GM21825 (cell line): ENCODE measurements around the gene UTRN.

Experiments
- ATAC-seq: cut with Tn5 transposase; IDR thresholded peaks from one replicate; pipeline ENCODE4 v1.9.1; 2021; ENCODE audit warnings: mild to moderate bottlenecking, moderate library complexity; ENCODE audit not compliant: unreplicated experiment

Gene UTRN

GRCh38 chr6:144283646-144284477, 1.3 kb upstream of the UTRN start:
- ATAC-seq, result no peak

DNA sequence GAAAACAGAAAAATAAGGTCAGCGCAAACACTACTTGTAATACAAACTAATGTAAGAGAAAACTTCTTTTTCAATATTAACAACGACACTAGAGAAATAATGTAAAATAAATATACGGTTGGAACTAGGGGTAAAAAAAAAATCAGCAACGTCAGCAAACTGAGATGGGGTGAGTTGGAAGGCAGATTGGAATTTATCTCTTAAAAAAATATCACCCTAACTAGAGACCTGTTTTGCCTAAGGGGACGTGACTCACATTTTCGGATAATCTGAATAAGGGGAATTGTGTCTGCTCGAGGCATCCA, 705 bp upstream of the UTRN start:
- no peak for ATAC-seq

GRCh38 chr6:144285548-144285797, 338 bp downstream of the UTRN start:
- ATAC-seq, result no peak

GRCh38 chr6:144285798-144286502, 815 bp downstream of the UTRN start:
- peak; percentile 34 for ATAC-seq

DNA sequence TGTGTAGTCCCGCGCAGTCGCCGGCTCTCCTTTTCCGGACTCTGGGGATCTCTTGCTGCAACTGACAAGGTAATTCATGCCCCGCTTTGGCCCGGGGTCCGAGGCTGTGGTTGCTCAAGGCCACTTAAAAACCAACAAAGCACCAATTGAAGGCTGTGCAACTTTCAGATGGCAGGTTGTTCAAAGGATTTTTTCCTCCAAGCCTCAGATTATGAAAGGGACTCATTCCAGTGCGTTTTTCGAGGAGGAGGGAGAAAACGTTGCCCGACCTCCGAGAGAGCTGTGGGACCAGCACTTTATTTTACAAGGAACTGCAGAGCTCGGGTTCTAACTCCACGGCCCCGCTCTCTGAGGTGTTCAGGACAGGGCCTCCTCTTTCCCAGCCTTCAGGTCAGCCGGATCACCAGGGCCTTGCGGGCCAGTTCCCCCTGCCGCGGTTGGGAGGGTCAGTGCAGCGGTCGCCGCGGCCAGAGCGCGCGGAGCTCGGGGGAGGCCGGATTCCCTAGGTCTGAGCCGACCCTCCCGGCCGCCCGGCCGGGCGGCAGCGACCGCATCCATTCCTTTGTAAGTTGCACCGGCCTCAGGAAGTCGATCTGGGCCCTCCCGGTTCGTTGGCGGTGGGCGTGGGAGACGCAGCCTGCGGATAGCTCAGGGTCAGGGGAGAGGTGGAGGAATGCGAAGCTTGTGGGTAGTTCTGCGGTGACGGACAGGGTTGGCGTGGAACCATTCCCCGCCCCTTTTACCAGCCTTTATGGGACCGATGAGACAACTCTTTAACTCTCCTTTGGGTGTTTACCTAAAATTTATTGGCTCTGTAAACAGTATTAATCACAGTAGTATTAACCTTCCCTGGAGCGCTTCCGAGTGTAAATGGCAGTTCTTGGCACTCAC, 1.6 kb downstream of the UTRN start:
- no peak for ATAC-seq

GRCh38 chr6:144289006-144289405, 3.9 kb downstream of the UTRN start:
- ATAC-seq, result no peak

- no peak for ATAC-seq
Observed at GRCh38 chr6:144292372-144292771, 7.2 kb downstream of the UTRN start.

GRCh38 chr6:144294016-144294415, 8.9 kb downstream of the UTRN start:
- no peak for ATAC-seq

DNA sequence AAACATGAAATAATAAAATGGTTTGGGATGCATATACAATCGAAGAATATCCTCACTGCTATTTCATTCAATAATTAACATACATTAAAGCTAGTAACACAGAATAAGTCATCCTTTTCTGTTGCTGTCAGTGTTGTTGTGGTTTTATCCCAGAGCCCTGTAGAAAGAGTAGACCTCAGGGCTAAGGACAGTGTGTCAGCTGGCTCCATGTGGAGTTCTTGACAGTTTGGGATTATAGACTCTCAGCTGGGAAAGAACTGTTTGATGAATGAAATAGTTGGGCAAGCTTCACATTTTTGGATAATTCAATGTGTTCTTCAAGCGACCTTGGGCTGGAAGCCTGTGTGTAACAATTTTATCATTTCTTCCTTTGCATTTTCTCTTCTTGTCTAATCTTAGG, 10.1 kb downstream of the UTRN start:
- ATAC-seq, result no peak

DNA sequence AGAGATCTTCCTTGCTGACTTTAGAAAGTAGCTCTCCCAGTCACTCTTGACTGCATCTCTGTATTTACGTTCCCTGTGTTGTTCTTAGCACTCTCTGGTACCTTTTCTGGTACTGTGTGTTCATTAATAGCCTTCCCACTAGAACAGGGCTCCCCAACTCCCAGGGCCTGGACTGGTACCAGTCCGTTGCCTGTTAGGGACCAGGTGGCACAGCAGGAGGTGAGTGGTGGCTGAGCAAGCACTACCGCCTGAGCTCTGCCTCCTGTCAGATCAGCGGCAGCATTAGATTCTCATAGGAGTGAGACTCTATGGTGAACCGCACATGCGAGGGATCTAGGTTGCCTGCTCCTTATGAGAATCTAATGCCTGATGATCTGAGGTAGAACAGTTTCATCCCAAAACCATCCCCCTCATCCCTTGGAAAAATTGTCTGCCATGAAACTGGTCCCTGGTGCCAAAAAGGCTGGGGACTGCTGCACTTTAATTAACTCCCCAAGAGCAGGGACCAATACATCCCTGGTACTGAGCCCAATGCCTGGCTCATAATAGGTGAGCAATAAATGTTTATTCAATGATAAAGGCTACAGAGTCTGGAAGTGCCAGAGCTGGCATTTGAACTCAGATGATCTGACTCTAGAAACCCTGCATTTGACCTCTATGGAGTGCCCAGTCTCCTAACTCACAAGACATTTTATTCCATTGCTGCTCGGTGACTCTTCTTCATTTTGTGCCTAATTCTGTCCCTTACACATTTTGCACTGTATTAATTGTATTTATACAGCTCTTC, 11.0 kb downstream of the UTRN start:
- ATAC-seq, result no peak

DNA sequence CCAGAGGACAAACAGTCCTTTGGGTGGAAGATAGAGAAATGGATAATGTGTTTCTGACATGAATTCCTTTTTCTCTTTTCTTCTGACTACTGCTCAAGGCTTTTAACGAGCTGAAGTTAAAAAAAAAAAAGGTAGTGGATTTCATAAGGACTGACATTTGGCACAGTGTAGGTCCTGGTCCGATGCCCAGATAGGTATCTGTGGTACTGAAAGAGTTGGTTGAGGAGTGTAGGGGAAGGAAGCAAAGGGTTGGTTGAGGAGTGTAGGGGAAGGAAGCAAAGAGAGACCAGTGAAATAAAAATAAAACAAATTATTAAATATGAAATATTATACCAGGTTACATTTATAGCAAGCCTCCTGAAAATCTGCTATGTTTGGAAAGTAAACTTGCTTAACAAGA, 11.8 kb downstream of the UTRN start:
- no peak for ATAC-seq

- ATAC-seq, result no peak
Observed at GRCh38 chr6:144297511-144298100, 12.5 kb downstream of the UTRN start.

- ATAC-seq, result no peak
Observed at GRCh38 chr6:144298194-144298593, 13.1 kb downstream of the UTRN start.

DNA sequence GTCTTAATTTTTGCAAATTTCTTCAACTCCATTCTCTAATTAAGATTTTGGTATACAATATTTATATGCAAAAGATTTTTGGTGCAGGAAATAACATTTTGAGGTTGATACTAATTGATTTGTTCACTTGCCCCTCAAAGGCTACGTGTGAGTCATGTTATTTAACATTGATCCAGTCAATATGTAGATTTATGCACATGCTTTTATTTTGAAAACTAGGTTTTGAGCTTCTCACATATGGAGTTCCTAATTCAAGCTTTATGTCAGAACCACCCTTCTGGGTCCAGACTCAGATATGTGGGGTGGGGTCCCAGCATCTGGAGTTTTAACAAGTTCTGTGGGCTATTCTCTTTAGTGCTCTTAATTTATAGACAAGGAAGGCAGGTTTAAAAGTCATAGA, 13.8 kb downstream of the UTRN start:
- no peak for ATAC-seq

DNA sequence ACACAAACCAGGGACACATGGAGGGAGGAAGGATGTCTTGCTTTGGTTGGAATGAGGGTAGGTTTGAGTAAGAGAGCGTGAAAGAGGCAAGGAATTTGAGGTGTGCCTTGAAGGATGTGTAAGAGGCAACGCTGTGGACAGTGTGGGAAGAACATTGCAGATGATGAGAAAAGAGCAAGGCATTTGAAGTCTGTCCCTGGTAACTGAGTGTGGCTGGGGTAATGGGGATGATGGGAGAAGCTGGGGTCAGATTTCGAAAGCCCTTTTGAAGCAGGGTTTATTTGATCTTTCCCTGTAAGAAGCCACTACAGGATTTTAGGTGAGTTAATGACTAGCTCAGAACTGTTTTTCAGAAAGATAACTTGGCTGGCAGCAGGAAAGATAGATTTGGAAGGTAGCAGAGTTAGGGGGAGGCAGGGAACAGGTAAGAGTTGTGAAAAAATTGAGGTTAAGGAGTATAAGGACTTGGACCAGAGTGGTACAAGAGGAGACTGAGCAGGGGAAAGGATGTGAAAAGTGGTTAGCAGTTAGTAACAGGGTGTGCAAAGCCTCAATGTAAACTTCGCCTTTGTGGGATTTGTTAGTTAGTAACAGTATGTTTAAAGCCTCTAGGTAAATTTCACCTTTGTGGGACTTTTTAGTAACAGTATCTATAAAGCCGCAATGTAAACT, 17.7 kb downstream of the UTRN start:
- no peak for ATAC-seq

- ATAC-seq, result no peak
Observed at GRCh38 chr6:144304223-144304848, 19.2 kb downstream of the UTRN start.

- ATAC-seq, result no peak
Observed at GRCh38 chr6:144305567-144305966, 20.4 kb downstream of the UTRN start.

- peak; percentile 89 for ATAC-seq
Observed at GRCh38 chr6:144305985-144306384, 20.9 kb downstream of the UTRN start.

DNA sequence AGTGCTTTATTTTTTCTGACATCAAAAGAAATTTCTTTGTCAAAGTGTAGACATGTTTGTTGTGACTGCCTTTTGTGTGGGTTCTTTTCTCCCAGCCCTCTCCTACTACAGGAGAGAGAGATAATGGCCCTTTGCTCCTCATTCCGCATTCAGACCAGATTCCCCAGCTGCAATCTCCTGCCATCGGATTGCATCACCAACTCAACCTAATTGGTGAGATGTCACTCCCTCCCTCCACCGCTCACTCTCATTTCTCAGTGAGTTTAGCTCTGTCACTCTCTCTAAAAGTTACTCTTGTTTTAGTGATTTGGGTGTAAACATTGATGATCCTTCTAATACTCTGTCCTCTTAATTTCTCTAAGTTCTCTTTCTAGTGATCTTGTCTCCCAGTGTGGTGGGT, 22.7 kb downstream of the UTRN start:
- ATAC-seq, result no peak

DNA sequence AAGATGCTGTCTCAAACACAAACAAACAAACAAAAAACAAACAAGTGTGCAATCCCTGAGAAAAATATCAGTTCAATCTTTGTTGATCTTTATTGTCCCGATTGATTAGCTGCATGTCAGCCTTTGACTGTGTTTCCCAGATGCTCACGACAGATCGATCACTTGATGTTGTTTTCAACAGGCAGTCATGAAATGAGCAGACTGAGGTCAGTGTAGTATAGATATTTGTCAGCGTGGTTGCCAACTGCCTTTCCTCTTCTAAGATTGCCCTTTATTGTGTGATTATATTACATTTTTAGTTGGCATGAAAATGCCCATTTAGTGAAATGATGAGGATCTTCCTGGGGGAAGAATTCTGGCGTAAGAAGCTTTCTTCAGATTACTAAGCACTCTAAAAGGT, 25.6 kb downstream of the UTRN start:
- no peak for ATAC-seq
